Sigmoid colon (tissue), 4 donors: ENCODE results near the gene LRRC10.

Source experiments
- CTCF ChIP-seq, 4 experiments: fragments of 450-650 bp in 3 of 4; fragments of 200-600 bp in 1 of 4; IDR thresholded peaks; one replicate each; pipeline ENCODE4 v1.5.1; 2016 to 2019; ENCODE audit warnings: antibody characterized with exemption in 4 of 4, mild to moderate bottlenecking in 3 of 4, moderate library complexity in 2 of 4
- POLR2A ChIP-seq, 2 donors: fragments of 450-650 bp; IDR thresholded peaks; one replicate each; pipeline ENCODE4 v1.6.1; 2016; ENCODE audit warnings: antibody characterized with exemption in 2 of 2, mild to moderate bottlenecking in 2 of 2, moderate library complexity in 2 of 2
- POLR2AphosphoS5 ChIP-seq, 4 donors: sonication (generic); formaldehyde crosslinking; IDR thresholded peaks; one replicate each; pipeline ENCODE4 v1.6.1; 2017; ENCODE audit warnings: antibody characterized with exemption in 4 of 4

- no peak for TF ChIP-seq CTCF (IDR thresholded peaks at IDR 0.05)
- no peak for TF ChIP-seq POLR2A (IDR thresholded peaks at IDR 0.05)
- no peak for TF ChIP-seq POLR2AphosphoS5 (IDR thresholded peaks at IDR 0.05)
Measured at GRCh38 chr12:69583203-69583602, 27.5 kb downstream of the LRRC10 start.
